NCI-H2196 treated with DMSO at 0.1 percent for 48 hours (cell line): ENCODE results near the gene CA10.
A peak's percentile ranks its signal among the peaks of the same experiment; 100 is the strongest.

Source experiments
- DNase-seq: peaks from one replicate; lab custom pipeline; 2025; ENCODE audit not compliant: unreplicated experiment; lab: John Stamatoyannopoulos, UW

Gene CA10

DNA sequence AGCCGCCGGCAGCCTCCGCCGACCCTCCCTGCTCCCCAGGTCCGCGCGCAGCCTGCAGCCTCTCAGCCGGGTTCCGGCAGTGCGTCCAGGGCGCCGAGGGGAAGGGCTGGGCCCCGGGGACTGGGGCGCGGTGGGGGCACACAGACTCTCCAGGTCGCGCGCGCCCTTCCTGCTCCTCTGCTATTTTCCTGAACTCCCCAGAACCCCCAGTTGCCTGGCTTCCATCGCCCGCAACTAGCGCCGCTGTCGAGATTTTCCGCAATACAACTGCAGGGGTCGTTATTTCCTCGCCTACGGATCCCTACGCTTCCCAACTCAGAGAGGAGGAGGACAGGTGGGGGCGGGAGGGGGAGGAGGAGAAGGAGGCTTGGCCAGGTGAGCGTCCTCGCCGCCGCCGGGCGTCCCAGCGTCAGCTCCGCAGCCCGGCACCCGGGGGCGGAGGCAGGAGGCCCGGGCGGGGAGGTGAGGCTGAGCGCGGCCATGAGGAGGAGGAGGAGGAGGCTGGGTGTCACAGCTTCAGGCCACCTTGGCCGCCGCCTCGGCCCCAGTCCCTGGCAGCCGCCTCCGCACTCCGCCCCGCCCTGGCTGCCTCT is at the start of gene CA10:
Gene CA10, minus strand, starts transcription at position 265 of the 593 bp plus-strand sequence.
- peak; percentile 77 for DNase-seq

DNA sequence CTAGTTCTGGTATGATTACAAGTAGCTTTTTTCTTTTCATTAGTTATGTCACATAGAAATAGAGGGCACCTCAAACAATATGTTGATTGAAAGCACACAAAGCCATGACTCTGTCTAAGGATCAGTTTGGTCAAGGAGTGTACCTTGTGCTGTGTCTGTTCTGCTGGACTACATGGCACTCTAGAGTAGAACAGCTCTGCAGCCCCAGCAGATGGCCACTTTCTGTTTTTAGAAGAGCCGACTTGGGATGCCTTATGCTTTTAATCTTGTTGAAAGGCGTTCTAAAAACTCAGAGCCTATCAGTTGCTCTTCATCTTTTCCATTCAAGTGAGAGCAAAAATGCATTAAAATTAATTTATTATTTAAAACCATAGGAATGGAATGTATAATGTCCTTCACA is 49.3 kb upstream of the CA10 start:
- no peak for DNase-seq

DNA sequence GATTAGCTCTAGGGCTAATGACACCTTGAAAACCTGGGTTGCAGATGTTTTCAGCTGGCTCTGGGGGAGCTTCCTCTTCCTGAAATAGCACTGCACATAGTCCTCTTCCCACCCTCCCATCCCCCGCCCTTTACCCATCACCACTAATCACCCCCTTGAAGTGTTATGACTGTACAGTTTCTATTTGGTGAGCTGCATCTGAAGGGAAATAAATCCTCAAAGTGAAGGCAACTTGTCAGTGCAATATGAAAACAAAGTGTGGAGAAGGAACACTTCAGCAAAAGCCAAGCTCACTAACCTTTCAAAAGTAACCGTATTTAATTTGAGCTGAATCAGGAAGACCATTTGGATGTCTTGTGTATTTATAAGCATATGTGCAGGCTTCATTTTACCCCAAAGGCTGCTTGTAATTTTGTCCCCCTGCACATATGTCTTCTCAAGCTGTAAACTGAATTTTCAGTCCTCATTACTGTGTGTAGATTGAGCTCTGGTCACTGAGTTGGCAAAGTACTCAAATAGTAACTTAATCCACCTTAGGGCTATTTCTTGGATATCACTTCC is 44.1 kb upstream of the CA10 start:
- DNase-seq = no peak

DNA sequence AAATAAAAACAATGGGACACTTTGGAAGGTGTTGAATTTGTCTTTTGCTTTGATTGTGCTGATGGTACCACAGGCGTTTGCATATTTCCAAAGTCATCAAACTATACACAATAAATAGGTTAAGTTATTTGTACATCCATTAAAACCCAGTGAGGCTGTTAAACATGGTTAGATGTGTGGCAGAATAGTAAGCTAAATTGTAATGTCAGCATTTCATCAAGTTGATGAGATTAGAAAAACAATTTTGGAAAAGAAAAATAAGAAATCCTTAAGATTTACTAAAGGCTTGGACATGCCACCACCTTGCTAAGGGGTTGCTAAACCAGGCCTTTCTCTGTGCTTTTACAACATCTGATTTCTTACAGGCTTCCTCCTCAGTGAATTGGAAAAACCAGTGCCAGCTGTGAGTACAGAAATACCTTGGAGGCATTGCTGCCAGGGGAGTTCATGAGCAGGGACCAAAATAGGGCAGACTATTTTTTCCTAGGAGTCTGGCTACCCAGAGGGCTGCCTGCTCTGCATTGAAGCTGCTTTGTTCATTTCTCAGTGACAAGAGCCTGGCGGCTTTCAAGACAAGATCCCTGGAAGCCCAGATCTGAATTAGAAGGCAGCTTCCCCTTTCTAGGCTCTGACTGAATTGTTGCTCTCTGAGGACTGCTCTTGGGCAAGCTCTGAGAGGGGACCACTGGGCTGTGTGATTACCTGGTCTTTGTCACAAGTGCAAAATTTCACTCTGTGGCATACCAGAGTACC is 43.4 kb upstream of the CA10 start:
- DNase-seq = no peak

DNA sequence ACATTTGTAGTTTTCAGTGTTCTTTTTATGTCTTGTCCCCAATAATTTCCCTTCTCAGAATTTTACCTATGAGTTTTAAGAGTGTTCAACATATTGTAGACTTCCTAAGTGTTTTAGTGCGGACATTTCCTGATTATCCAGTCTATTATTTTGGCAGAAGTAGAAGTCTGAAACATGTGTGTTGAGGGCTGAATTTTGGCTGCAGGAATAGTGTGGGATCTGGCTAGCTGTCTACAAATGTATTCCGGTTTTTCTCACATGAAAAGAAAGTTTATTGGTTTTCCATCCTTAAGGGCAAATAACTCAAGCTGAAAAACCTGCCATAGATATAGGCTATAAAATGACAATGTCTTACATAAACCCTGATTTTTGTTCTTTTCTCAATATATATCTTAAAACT is 33.0 kb upstream of the CA10 start:
- DNase-seq = no peak

DNA sequence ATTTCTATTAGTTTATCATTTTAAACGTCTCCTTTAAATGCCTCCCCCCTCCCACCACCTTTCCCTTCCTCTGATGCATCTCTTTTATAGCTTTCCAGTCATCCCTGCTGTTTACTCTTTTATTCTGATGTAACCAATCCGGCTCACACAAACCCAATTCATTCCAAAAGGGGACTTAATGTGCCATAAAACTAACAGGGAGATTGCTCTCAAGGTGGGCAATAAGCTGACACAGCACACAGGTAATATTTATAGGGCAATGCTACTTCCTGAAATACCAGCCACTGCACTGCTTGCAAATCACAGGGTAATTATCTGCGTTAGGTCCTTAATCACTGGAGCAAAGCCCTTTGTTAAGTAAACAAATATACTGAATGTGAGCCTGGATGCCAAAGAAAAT is 23.3 kb upstream of the CA10 start:
- peak; percentile 79 for DNase-seq

DNA sequence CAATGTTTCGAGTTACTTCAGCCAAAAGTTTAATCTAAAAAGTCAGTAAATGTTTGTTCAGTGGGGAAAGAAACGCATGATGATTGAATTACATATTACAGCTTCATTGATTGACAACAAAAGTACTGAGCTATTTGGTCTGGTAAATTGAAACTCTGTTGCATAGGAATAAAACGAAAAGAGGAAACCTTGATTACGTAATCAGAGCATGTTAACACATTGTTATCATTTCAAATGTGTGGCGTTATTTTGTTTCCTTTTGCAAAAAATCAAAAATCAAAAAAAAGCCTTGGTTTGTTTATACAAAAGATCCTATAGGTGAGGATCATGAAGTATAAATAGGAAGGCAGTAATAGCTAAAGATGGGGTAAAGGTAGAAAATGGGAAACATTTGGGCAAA is 19.5 kb upstream of the CA10 start:
- no peak for DNase-seq

DNA sequence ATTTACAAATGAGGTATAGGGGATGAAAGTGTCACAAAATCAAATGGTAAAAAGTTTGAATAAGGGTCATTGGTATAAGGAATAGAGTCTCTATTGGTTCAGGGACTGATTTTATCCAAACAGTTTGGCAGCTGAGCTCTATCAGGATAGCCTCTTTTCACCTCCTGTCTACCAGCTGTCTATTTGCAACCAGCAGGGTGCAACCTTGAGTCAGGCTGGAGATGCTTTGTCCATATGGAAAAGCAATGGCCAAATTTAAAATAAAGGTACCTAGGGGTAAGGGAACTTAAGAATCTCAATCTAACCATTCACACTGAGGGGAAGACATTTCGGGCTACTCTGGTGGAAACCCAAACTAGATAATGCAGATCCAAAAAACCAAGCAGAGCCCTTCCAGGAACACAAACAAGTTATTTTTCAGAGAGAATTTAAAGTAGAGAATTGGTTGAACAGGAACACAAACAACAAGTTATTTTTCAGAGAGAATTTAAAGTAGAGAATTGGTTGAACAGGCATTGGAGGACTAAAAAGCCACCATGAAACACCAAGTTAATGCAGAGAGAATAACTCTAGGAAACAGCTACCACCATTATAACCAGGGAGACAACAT is 12.6 kb upstream of the CA10 start:
- DNase-seq = peak; percentile 33

DNA sequence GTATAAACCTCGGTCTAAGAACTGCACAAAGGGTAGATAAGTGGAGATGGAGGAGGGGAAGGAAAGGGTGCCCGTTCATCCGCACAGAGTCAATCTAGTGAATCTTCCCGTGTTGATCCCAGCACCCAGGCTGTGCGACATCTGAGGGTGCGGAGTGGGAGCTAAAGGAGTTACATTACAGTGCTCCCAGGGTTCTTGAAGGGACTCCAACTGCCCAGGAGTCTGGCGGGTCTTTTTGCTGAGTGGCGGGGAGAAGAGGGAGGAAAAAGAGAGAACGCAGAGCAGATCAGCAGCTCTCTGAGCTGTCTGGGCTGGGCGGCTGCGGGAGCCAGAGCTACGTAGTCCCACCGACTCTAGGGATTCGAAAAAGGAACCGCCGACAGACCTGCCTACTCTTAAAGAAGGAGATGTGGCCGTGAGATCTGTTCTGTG is 1.6 kb upstream of the CA10 start:
- no peak for DNase-seq

DNA sequence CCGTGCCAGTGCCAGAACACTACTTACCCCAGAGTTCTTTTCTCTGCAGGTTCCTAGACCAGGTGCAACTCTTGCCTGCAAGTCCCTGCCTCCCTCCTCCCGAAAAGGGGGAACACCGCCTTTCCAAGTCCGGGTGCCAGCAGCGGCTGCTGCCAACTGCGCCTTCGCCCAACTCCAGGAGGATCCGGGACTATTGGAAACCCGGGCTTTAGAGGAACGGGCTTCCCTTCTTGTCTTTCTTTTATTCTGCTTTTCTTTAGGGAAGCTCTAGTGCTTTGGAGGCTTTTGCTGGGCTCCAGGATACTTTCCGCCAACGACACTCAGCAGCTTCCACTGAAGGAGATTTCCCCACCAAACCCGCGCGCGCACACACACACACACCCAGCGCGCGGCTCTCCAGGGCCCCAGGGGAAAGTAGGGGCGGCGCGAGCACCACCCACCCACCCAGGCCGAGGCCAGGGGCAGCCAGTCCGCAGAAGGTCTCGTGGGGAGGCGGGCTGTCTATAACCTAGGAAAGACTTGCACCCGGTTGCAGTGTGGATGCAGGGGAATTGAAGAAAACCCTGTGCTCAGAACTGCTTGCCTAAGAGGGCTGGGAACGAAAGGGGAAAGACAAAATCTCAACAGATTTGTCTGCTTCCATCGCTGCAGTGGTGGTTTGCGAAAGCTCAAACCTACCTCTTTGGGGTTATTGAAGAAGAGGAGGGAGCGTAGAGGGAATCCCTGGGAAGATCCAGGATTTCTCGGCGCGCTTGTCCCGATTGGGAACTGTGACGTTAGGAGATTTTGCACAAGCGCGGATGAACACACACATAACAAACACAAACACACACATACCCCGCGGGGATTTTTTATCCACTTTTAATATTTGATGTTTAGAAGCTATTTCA is 977 bp upstream of the CA10 start:
- DNase-seq = no peak

DNA sequence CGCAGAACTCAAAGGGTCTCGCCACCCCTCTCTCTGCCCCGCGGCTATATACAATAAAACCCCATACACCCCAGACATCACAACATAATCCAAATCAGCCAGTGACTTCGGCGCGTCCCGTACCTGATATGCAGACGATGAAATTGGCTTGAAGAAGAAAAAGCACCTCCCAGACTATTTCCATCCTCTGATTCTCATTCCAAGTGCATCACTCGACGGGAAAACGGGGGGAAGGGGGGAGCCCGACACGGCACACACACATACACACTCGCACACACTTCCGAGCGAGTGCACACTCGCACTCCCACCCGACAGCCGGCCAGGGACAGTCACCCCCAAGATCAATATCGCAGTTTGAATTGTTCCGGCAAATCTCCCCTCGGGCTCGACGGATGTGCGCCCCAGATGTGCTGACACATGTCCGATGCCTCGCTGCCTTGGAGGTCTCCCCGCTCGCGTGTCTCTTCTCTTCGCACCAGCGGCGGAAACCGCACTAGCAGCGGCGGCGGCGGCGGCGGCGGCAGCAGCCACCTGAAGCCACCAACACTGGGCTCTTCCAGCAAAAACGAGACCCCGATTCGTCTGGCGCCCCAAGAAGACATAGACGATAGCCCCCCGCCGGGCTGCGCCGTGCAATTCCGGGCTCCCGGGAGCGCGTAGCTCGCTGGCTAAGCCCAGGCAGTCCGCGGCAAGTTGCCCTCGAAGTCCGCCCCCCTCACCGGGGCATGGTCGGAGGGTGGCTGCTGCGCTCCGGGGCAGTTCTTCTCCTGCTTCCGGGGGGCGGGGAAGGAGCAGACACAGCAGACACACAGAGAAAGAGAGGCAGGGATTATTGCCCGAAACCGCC is 688 bp downstream of the CA10 start:
- no peak for DNase-seq

DNA sequence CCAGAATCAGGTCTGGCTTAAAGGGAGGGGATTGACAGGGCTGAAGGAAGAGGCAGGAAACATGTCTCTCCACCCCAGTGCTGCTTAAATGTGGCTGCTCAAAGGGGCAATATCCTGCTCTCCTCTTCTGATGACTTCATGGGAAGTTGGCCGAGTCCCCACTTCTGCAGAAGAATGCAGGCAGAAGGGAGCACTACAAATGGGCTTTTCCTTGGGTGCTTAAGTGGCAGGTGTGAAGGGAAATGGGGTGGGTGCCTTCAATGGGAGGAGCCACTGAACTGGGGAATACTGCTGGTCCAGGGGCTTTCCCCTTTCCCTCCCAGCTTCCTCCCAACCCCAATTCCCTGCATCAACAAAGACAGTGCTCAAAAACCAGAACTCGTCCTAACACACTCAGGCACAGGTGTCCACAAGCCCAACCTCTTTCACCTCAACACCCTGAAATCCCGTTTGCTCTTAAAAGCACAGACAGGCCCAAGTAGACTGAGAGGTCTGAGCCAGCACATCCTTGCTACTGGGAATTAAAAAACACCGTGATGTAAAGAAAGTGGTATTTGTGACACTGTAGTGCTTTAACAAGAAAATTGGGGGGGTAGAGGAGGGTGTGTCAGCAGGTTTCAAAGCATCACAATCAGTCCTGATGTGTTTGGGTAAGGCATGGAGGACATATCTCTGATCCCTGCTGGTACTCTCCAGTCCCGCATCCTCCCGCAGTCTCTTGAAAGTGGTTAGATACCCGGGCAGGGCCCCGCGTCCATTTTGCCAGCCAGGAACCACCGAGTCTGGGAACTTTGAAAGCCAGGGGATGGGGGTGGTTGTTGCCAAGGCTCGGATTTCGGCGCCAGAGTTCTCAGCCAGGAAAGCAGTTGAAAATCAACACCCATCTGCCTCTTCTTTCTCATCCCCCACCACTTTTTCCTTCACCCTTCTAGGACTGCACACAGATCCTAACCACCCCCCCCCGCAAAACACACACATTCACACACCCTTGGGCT is 1.6 kb downstream of the CA10 start:
- peak; percentile 39 for DNase-seq

DNA sequence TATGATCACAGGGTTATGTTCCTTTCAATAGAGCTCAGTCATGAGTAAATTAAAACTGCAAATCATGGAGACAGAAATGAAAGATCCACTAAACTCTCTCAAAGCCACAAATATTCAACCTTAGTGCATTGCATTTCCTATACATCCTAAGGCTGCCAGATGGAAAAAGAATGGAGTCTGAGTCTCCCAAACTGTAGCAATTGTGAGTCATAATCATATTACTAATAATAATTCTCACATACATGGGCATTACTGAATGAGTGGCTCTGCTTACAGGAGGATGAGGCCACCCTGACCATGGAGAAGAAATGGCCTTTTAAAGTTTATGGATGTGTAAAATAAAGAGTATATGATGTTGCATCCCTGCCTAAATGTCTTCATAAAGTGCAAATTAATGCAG is 3.2 kb downstream of the CA10 start:
- DNase-seq = no peak

DNA sequence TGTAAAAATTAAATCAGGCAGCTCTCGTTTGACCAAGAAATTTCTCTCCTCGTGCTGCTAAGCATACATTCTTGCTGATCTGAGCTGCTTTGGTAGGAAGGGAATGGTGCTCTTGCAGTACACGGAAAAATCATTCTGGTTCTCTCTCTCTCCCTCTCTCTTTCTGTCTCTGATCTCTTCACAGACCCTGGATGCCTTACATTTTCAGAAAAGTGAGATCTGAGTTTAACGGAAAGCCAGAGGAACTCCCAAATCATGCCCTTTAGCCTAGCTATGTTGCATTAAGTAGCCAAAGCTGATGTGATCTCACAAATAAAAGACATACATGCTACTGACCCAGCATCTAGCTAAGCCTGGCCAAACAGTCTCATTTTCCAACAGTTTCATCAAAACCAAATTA is 4.0 kb downstream of the CA10 start:
- DNase-seq = no peak

DNA sequence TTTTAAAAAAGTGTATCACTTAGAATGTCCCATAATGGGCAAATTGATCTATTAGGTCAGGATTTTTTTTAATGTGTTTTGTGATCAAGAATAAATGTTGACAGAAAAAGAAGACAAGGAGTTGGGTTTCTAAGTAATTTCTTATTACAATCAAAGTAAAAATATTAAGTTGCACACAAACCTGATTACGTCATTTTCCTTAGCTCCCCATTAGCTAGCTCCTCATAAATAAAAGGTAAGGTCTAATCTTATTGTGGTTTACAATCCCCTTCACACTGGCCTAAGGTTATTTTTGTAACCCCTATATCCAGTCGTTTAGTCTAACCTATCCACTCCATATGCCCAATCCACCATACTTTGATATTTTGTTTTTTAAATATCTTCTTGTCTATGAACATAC is 7.6 kb downstream of the CA10 start:
- DNase-seq = no peak

DNA sequence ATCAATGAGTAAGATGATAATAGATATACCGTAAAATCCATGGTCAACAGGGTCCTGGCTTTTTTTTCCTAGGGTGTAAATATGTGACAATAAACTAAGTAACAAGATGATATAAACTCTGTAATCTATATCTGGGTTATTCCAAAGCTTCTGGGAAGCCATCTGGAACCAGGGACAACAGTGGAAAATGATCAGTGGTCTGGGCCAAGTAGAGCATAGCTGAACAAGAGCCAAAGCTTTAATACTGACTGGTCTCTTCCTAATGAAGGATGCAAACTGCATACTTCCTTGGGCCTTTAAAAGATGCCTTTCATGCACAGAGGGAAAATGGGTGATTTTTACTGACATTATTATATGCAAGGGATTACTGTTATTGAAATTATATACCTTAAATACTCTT is 8.9 kb downstream of the CA10 start:
- no peak for DNase-seq

DNA sequence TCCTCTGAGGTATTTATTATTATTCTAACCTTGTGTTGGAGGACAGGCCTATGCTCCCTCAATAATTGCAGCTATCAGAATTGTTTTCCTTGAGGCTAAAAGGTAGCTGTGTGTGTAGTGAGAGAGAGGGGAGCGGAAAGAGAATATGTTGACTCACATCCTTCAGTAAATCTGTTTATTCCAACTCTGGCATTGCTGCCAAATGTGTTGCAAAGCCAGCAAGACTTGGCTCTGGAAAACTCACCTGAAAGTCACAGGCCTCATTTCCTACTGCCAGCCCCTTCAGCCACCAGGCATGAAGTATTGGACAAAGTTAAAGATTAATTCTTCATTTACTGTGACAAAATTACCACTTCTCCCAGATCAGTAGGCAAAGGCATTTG is 9.6 kb downstream of the CA10 start:
- peak; percentile 76 for DNase-seq

DNA sequence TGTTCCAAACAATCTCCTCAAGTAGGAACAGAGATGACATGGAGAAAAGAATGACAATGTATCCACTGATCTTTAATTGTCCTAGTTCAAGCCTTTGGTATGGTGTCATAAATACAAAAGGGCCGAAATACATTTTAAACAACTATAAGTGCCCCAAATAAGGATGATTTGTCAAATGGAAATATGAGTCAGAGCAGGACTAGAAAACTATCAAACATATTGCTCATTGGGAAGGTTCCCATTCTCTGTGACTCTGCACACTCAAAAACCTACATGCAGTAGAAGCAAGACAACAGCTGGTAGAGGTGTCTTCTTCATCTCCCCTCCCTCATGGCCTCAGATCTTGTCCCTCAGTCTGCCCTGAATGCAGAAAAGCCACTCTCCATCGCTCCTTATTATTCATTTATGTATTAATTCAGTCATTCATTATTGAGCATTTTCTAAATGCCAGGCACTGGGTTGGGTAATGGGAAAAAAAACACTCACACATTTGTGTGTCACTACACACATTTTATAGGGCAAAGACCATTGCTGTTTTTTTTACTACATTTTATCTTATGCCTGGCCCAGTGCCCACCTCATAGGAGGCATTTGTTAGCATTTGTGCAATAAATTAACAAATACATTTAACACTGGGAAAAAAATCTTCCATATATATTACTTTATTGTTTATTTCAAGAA is 10.1 kb downstream of the CA10 start:
- DNase-seq = no peak

DNA sequence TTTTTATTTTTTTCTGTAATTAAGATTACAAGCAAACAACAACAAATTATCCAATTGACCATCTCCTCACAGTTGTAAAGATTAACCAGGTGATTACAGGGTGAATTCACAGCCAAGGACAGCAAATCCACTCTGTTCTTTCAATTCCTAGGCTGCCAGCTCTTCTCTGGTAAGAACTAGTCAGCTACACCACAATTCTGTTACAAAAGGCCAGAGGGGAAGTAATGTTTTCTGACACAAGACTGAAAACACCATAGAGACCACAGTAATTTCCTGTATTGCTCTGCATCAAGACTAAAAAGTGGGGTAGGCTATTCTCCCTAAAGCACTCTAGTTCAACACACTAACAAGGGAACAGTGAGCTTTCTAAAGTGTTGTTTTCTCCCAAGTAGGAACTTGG is 10.6 kb downstream of the CA10 start:
- no peak for DNase-seq
